NCI-H1092 (cell line): ENCODE measurements around the gene USP44.
"Not testable (repeated sequence)": the region's sequence is repeated elsewhere in the genome, so short reads cannot be mapped to it uniquely, and the experiment has no call there.

Experiments
- DNase-seq: peaks from one replicate; lab custom pipeline; 2025; lab: John Stamatoyannopoulos, UW

The USP44 gene

DNA sequence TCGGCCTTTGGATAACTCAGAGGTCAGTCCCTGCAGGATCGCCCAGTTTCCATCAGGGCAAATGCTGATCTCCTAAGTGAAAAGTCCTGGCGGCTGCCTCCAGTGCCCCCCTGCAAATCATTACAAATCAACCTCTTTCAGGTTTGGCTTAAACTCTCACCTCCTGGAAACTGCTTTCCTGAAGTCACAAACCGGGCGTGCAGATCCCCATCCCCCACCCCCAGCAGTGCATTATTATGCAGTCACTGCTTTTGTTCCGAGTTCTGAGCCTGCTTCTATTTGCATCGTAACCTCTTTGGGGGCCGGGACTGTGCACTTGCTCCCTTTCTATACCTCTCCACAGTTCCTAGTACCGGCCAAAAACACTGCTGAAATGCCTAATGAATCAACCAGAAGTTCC, at the start of gene USP44:
TSS of gene USP44 (minus strand) at position 172 of the 400 bp plus-strand sequence. CDS start 17,220 bp downstream, outside the sequence.
- DNase-seq: no peak

DNA sequence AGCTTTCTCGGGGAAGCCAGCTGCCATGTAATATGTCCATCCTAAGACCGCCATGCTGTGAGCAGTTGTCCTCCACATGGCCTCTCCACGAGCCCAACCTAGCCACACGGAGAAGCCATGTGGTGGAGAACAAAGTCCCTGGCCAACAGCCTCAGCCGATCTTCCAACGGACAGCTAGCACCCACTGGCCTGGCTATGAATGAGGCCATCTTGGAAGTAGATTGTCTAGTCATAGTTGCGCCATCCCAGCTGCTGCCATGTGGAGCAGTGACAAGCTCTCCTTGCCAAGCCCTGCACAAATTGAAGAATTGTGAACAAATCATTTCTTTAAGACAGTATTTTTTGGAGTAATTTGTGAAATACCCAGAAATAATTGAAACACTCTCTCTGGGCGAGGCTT, 49.3 kb upstream of the USP44 start:
- no peak for DNase-seq

DNA sequence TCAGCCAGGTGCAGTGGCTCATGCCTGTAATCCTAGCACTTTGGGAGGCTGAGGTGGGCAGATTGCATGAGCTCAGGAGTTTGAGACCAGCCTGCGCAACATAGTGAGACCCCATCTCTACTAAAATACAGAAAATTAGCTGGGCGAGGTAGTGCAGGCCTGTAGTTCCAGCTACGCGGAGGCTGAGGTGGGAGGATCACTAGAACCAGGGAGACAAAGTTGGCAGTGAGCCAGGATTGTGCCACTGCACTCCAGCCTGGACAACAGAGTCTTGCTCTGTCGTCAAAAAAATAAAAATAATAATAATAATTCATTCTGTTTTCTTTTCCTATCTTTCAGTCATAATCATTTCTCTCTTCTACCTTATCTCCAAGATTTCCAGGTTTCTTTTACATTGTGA, 48.6 kb upstream of the USP44 start:
- DNase-seq: no peak

DNA sequence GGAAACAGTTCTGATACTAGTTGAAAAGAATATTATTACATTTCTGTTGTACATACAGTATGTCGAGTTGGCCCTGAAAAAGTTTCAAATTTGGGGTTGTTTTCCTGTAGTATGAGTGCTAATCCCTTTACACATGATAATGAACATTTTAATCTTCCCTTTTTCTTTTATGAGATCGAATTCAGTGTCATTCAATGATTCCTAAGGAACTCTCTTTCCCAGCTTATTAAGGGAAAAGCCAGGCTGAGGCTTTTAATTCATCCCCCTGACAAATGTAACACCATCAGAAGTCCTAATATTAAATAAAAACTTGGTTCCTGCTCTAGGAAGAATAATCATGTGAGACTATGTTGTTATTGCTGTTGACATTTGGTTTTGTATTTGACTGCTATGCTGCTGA, 42.9 kb upstream of the USP44 start:
- no peak for DNase-seq

DNA sequence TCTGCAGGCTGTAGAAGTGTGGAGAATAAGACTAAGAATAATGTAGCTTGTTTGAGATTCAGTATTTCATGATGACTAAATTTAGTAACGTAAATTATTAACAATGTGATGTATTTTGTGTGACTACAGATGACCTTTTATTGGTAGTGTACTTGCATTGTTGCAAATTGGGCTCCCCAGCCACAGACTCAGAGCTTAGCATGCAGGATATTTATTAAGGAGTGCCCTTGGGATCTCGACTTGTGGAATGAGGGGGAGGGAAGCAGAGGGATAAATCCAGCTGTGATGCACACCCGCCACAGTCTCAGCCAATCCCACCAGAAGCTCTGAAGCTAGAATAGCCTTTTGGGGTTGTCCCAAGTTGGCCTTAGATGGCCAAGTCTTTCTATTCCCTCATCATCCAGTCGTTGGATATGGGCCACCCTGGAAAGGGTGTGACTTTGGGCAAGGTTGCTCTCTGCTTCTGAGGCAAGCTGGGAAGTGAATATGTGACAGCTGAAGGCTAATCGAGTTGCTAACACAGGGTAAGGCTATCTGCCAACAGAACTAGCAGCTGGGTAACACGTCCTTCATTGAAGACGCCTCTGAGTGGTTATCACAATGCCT, 42.1 kb upstream of the USP44 start:
- DNase-seq: peak; percentile 36

DNA sequence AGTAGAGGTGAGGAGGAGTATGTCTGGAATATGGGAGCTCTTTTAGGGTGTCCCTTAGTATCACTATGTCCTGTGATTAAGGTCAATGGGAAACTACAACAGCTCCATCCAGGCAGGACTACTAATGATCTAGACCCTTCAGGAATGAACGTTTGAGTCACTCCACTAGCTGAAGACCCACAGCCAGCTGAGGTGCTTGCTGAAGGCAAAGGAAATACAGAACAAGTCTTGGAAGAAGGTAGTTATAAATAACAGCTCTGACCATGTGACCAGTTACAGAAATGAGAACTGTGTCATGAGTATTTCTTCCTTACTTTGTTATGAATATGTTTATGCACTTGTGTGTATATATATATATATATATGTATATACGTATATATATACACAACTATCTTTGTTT, 40.5 kb upstream of the USP44 start:
- DNase-seq: no peak

DNA sequence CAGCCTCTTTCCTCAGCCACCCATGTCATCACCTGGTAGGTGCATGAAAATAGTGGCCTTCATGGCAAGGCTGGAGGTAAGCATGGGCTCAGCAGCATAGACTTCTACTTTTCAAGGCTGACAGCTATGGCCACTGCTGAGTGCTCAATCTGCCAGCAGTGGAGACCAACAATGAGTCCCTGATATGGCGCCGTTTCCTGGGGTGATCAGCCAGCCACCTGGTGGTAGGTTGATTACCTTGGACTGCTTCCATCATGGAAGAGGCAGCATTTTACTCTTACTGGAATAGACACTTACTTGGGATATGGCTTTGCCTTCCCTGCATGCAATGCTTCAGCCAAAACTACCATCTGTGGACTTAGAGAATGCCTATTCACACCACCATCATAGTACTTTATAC, 39.5 kb upstream of the USP44 start:
- peak; percentile 29 for DNase-seq

DNA sequence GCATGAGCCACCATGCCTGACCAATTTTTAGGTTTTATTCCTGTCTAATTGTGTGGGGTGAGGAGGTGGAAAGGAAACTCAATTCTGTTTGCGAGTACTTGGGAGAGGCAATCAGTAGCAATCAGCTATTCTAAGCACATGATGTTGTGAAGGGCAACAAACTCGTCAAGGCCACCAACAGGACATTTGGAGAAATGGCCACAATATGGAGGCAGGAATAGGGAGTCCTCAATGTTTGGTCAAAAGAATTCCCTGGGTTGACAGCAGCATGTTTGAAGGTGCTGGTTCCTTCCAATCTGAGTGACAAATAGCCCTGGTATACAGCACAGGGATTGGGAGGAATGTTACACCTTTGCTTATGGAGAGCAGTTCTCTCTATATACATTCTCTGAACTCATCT, 32.7 kb upstream of the USP44 start:
- no peak for DNase-seq

DNA sequence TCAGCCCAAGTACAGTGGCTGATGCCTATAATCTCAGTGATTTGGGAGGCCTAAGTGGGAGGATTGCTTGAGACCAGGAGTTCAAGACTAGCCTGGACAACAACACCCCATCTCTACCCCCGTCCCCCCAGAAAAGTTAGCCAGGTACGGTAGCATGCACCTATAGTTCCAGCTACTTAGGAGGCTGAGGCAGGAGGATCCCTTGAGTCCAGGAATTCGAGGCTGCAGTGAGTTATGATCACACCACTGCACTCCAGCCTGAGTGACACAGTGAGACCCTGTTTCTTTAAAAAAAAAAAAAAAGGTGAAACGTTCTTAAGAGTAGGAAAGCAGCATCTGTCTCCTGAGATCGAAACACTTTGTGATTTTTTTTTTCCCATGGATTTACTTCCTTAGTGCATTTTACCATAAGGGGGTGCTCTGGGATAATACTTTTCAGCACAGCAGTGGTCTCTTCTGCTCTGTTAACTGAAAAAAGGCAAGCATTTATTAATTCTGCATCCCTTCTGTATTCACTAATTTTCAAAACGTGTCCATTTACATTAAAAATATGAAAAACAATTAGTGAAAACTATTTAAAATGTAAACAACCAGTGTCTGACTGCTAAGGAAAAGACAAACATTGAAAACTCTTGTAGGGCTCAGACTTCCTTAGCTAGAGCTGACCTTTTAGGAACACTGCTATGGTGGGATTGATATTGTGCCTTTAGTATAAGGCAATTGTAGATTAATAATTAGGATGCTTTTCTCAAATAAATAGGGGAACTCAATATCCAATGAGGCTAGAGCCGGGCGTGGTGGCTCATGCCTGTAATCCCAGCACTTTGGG, 31.2 kb upstream of the USP44 start:
- DNase-seq: peak; percentile 22

DNA sequence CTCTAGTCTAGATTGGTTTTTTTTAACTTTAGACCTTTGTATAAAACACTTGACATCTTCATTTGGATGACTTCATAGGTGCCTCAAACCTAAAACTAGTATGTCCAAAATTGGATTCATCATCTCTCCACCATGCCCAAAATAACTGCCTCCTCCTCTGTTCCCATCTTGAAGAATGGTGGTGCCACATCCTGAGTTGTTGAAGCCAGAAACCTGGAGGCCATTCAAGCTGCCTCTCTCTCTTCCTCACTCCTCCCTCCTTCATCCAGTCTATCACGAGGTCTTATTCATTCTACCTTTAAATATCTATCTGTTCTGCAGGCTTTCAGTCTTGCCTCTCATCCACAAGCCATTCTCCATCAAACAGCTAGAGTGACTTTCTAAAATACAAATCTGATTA, 26.5 kb upstream of the USP44 start:
- no peak for DNase-seq

DNA sequence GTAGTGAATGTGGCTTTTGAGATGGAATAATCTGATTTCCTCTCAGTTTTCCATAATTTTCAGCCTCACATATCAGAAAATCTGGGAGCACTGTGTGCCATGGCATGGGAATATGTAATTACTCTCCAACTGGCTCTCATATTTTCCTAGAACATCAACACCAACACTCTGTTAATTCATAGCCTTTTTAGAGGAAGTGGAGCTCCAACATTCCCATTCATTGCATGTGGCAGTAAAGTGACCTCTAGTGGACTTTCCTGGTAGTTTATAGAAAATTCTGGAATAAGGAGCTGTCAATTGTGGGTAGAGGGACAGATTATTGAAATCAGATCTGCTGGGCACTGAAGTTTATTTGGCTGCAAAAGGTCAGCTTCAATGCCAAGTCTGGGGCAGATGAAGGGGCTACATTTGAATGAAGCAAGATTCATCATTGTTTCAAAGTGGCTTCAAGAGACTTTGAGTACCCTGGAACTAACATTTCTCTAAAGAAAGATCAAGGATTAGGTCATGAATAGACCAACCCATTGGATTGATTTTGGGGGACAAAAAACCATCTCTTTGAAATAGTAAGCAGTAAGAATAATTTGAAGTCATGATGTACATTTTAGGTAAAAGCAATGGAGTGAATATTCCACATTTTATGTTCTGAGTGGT, 23.6 kb upstream of the USP44 start:
- peak; percentile 18 for DNase-seq

DNA sequence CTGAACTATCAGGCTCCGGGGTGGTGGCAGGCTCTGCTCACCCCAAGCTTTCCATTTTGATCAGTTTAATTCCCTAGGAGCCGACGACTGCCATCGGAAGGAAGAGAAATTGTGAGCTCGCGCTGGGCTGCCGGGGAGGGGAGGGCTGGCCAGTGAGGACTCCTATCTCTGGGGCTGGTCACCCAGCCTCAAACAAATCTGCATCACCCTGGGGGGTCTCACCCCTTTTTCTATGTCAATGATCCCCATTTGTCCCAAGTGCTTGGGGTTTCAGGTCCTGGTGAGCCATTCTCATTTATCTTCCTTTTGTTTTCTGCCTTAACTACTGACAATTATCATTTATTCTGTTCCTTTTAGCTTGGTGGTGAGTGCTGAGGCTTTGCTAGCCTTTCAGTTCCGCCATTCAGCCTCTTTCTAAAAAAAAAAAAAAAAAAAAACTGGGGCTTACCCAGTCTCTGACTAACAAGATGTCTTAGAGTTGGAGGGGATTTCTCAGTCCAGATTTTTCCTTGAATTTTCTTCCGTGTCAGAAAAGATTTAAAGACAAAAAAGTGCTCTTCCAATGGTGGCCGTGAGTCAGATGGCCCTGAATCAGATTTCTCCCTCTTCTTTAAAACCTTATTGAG, 22.8 kb upstream of the USP44 start:
- DNase-seq: no peak

DNA sequence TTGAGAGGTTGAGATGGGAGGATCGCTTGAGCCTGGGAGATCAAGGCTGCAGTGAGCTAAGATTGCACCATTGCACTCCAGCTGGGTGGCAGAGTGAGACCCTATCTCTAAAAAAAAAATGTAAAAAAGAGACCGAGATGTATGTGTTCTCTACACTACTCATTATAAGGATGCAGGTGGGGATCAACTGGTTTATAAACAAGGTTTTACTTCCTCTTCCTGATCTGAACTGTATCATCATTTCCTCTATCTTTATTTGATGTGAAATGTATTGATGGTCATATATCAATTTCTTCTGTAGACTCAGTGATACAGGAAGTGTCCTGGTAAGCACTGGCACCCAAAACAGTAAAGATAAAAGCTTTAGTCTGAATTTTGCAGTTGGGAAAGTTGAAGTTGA, 20.1 kb upstream of the USP44 start:
- no peak for DNase-seq

DNA sequence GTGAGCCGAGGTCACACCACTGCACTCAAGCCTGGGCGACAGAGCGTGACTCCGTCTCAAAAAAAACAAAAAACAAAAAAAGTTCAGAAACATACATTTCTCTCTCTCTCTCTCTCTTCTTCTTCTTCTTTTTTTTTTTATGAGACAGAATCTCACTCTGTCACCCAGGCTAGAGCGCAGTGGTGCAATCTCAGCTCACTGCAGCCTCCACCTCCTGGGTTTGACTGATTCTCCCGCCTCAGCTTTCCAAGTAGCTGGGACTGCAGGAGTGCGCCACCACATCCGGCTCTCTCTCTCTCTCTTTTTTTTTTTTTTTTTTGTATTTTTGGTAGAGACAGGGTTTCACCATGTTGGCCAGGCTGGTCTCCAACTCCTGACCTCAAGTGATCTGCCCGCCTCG, 16.8 kb upstream of the USP44 start:
- not testable (repeated sequence) for DNase-seq

DNA sequence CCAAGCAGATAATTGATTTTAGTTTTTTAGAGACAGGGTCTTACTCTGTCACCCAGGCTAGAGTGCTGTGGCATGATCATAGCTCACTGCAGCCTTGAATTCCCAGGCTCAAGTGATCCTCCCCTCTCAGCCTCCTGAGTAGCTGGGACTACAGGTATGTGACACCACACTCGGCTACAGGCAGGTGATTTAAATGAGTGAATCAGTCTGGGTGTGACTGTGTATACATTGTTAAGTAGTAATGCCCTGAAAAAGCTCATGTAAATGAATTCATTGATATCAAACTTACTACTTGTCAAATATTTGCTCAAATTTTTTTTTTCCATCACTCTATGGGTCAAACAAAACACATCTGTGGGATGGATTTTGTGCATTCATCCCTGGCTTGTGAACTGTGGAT, 6.3 kb upstream of the USP44 start:
- DNase-seq: no peak

DNA sequence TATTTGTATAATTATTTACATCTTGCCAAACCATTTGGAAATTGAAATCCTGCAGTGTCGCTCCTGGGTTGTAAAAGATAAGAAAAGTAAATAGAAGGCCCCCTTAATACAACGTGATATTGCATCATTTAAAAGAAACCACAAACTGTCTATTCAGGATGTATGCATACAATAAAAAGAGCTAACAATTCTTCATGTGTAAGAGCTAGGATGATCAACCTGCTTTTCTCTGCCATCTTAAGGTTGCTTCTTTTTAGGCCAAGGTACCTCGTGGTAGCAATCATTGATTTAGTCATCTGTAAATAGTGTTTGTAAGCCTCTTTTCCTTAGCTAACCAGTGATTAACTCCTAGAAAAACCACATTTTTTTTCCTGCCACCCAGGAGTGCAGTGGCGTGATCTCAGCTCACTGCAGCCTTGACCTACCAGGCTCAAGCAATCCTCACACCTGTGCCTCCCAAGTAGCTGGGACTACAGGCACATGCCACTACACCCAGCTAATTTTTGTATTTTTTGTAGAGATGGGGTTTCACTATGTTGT, 3.3 kb upstream of the USP44 start:
- DNase-seq: no peak

DNA sequence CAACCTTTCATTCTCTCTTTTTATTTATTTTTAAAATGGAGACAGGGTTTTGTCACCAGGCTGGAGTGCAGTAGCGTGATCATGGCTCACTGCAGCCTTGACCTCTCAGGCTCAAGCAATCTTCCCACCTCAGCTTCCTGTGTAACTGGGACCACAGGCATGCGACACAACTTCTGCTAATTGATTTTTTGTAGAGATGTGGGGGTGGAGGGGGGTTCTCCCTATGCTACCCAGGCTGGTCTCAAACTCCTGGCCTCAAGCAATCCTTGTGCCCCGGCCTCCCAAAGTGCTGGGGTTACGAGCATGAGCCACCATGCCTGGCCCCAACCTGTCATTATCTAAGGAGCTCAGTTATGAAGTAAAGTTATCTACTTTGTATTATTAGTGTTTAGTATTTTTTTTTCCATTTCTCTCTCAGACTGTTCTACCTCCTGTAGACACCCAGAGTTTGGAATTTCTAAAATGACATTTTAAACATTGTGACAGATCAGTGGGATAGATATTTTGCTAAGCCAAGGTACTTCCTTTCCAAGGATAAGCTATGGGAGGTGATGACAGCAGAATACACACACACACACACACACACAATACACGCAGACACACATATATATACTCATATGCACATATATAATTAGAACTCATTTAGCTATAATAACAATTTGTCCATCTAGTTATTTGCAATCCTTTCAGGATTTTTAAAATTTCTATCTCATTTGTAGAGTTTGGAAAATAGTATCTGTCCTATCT, 2.1 kb upstream of the USP44 start:
- no peak for DNase-seq

DNA sequence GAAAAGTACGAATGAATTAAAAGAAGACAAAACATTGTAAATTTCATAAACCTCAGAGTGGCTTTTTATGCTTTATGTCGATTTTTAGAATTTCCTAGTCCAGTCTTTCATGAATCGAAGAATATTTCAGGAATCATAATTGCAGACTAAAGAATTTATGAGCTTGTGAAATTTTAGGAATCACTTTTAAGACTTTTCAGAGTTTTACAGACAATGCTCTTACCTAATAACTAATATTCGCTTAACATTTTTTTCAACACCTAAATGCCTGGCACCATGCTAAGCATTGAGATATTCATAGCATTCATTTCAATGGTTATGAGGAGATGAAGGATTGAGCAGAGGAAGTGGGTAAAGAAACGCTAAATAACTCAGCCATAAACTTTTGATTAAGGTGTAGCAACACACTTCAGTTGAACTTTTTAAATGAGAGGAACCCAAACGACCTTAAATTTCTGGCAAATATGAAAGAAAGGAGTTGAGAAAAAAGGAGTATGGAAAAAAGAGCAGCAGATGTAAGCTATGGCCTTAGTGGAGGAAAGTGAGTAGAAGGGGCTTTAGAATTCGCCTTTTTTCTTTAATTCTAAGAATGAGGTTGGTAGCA, 739 bp upstream of the USP44 start:
- no peak for DNase-seq

DNA sequence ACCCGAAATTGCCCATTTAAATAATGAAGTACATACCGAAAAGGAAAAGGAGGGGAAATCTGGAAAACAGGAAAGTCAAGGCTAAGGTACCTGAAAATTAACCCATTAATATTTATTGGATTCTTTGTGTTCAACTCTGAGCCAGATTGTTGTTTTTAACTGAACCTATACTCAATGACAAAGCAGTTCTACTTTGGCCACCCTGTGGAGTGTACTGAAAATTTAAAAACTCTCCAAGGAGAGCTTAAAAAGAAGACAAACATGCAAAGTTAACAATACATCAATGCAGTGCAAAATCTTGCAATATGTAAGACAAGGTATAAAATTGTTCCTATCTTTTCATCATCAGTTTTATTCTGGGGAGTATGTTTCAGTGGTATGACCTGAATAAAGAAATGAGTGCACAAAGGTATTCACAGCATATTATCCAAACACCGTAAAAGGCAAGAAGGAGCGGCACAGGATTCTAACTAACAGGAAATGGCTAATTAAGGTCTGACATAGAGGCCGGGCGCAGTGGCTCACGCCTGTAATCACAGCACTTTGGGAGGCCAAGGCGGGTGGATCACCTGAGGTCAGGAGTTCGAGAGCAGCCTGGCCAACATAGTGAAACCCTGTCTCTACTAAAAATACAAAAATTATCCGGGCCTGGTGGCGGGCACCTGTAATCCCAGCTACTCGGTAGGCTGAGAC, 1.7 kb downstream of the USP44 start:
- no peak for DNase-seq

DNA sequence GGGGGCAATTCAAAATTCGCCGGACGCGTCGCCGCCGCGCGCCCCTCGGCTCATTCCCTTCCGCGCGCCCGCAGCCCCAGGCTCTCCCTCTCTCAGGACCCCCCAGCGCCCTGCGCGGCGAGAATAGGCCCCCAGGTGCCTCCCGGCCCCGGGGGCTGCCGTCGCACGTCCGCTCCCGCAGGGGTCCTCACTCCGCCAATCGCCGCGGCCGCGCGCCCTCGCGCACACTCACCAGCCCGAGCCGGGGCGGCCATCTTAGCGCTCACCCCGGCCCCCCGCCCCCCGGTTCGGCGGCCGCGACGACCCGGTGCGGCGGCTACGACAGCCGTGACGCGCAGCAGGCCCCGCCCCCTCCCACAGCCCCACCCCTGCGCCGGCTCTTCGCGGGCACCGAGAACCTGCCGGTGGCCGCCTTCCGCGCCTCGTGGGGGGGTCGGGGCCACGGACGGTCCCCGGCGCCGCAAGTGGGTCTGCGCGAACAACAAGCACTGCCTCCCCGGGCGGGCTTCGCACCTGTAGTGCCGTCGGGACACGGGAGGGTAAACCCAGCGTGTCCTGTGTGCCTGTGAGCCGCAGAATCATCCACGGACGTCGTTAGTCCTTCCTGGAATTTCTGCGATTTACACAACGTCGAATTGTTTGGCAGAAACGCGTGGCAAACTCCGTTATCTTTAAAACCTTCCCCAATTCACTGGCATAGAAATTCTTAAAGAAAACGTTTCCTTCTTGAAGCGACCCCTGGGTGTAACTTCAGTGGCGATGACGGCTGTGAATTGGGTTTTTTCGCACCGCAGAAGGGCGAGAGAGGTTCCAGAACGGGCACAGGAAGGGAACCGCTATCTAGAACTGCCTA, 2.5 kb downstream of the USP44 start:
- DNase-seq: no peak
